Measurements from ENCODE around the gene ARPC3. TPM values are rescaled to one million over a fixed set of nuclear protein-coding genes. Genes with fewer than 3 reads are reported as not detected.

ARPC3 gene
- total RNA-seq = 100 to 1,000 TPM; 394 to 400 TPM

DNA sequence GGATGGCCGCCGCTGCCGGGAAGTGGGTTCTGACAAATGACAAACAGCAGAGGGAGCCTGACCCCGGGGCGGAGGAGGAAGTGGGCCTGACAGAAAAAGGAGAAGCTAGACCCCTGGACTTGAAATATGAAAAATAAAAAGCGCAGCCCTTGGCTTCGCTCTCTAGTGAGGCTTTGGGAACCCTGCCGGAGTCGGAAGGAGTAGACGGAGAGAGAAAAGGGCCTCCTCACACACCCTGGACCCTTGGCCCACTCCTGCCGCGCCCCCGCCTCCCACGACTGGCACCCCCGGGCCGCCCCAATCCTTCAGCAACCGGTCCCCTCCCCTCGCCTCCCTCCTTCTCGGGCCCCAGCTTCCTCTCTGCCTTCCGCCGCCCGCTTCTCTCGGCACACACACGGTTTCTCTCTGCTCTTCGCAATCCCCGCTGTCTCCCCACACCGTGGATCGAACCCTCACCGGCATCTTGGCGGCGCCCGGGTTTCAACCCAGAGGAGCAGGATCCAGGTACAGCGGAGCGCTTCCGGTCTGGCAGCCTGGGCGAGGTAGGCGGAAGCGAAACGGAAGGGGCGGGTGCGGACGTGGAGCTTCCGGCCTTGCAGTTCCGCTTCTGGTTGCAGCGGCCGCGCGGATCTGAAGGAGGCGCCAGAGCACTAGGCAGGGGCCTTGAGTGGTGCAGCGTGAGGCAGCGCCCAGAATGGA is at the start of gene ARPC3:
TSS of gene ARPC3 (minus strand) at position 539 of the 699 bp plus-strand sequence. CDS start at position 462, 77 bp downstream.

DNA sequence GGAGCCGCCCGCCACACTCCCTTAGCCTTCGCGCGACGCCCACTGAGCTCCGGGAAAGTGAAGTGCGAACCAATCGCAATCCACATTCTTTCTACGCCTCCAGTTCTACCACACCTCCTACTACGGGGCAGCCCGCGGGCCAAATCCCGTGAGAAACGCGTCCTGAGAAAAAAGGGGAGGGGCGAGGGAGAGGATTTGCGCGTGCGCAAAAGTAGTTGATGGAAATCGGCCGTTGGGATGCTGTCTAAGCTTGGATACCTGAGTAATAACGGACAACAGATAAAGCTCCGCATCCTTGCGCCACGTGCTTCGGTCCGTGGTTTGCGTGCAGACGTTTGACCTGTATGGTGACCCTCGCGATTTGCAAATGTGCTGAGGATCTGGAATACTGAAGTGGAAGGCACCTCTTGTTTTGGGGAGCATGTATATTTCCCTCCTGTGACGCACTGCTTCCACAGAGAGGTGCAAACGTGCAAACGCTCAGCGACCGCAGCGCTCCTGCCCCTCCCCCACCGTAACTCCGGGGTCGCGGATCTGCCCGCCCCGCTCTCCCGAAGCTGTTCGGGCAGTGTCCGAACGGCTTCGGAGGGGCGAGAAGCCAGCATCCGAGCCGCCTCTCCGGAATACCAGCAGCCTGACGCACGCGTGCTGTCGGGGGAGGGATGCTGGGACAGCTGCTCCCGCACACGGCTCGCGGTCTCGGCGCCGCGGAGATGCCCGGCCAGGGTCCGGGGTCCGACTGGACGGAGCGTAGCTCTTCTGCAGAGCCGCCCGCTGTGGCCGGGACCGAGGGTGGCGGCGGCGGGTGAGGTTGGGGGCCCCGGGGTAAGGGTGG is 18.3 kb upstream of the ARPC3 start, which contains the start of the genes FAM216A and GPN3:
TSS of gene FAM216A (plus strand) at position 632 of the 835 bp plus-strand sequence. CDS start at position 663, 31 bp downstream.
TSS of gene GPN3 (minus strand) at position 44 of the 835 bp plus-strand sequence. CDS start 54 bp downstream, outside the sequence.

DNA sequence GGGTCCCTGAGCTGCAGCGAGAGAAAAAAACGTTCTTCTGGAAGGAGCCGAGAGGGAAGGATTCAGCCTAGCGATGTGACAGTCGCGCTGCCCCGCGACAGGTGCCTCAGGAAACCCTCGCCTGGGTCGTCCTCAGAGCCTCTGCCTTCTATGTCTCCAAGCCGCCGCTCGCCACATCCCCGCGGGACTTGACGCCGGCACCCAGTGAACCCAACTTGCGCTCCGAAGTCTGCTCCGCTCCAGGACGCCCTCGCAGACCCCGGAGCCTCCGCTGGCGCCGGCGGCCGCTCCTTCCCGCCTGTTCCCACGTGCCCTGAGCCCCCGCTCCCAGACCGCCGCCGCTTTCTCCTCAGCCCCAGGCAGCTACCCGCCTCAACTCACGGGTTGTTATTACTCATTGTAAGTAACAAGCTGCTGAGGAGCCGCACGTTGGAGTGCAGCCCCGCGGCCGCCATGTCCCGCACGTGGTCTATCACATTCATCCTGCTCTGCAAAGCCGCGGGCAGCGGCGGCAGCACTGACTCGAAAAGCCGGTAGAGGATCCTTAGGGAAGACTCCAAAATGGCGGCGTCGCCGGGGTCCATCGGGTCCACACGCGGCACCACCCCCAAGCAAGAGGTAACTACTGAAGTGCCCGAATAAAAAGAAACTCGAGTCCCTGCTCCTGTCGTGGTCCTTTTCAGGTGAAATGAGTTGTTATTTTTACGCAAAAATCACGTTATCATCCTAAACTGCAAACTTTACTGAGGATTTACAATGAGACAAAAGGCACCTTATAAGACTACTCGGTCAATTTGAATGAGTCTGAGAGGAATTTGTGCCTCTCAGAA is 46.8 kb downstream of the ARPC3 start, which contains the start of gene ANAPC7:
TSS of gene ANAPC7 (minus strand) at position 563 of the 830 bp plus-strand sequence. CDS start at position 482, 81 bp downstream.

Other genes starting within 250 kb of the ARPC3 start
- gene ATP2A2, start 169.1 kb downstream of the ARPC3 start, total RNA-seq = 100 to 1,000 TPM; 113 to 114 TPM
- gene ANAPC7, start 46.6 kb downstream of the ARPC3 start, total RNA-seq = 10 to 100 TPM; 48.9 to 49.8 TPM
- 10 to 100 TPM; 16.9 TPM for gene GPN3, start 17.9 kb upstream of the ARPC3 start, total RNA-seq
- gene FAM216A, start 18.5 kb upstream of the ARPC3 start, total RNA-seq = 10 to 100 TPM; 17.3 to 19.8 TPM
- gene VPS29, start 51.8 kb upstream of the ARPC3 start, total RNA-seq = 100 to 1,000 TPM; 123 to 124 TPM
- under 1 TPM; 0.89 to 0.91 TPM for gene RAD9B, start 52.0 kb upstream of the ARPC3 start, total RNA-seq
- 10 to 100 TPM; 28.9 to 30.7 TPM for gene PPTC7, start 133.0 kb upstream of the ARPC3 start, total RNA-seq
- 1 to 10 TPM; 4.8 to 6.2 TPM for gene TCTN1, start 163.8 kb upstream of the ARPC3 start, total RNA-seq
- gene HVCN1, start 238.8 kb upstream of the ARPC3 start, total RNA-seq = 10 to 100 TPM; 26.9 to 29.4 TPM

Measured in activated naive CD4-positive, alpha-beta T cell treated with anti-CD3 and anti-CD28 coated beads, Interleukin-2, amount 10 ng/mL, durations not matched to agents 5 hours and 36 hours (primary cell).